OCI-LY1 (cell line): ENCODE measurements around the gene SOX9.

ENCODE experiments used
- H2AFZ ChIP-seq: fragments of 200-600 bp; sonication (generic), shearing (Covaris generic); 2 replicates; pipeline ENCODE4 v1.6.0; 2014; ENCODE audit warnings: antibody characterized with exemption, mild to moderate bottlenecking, low read length
- H3F3A ChIP-seq: fragments of 200-600 bp; sonication (generic), shearing (Covaris generic); 2 replicates; pipeline ENCODE4 v1.6.0; 2014; ENCODE audit warnings: mild to moderate bottlenecking, antibody characterized with exemption, low read length, moderate library complexity; ENCODE audit not compliant: insufficient read depth
- H3K27ac ChIP-seq: fragments of 200-600 bp; sonication (generic); 2 replicates; pipeline ENCODE4 v1.5.1; 2014; ENCODE audit warnings: low read length, mixed run types, mild to moderate bottlenecking, low read depth; ENCODE audit not compliant: poor library complexity, severe bottlenecking
- H3K27me3 ChIP-seq: fragments of 200-600 bp; sonication (generic); 2 replicates; pipeline ENCODE4 v1.6.0; 2014; ENCODE audit warnings: antibody characterized with exemption, mild to moderate bottlenecking, low read length, moderate library complexity; ENCODE audit not compliant: insufficient read depth
- H3K36me3 ChIP-seq: fragments of 200-600 bp; sonication (generic); 2 replicates; pipeline ENCODE4 v1.6.1; 2014; ENCODE audit warnings: mild to moderate bottlenecking, antibody characterized with exemption, low read length, moderate library complexity, mixed read lengths; ENCODE audit not compliant: insufficient read depth
- H3K4me1 ChIP-seq: fragments of 200-600 bp; sonication (generic); 2 replicates; pipeline ENCODE4 v1.5.1; 2014; ENCODE audit warnings: mild to moderate bottlenecking, low read length, moderate library complexity; ENCODE audit not compliant: insufficient read depth, severe bottlenecking
- H3K4me2 ChIP-seq: fragments of 200-600 bp; sonication (generic), shearing (Covaris generic); 2 replicates; pipeline ENCODE4 v1.6.1; 2014; ENCODE audit warnings: low read length
- H3K4me3 ChIP-seq: fragments of 200-600 bp; sonication (generic); 2 replicates; pipeline ENCODE4 v1.5.1; 2014; ENCODE audit warnings: low read length, low read depth, mild to moderate bottlenecking, mixed read lengths; ENCODE audit not compliant: poor library complexity, severe bottlenecking
- H3K79me2 ChIP-seq: fragments of 200-600 bp; shearing (Covaris generic); 2 replicates; pipeline ENCODE4 v1.6.1; 2016; ENCODE audit warnings: mixed run types, low read length, mixed read lengths; ENCODE audit not compliant: insufficient read depth
- H3K9ac ChIP-seq: fragments of 200-600 bp; sonication (generic), shearing (Covaris generic); 2 replicates; pipeline ENCODE4 v1.6.1; 2014; ENCODE audit warnings: mild to moderate bottlenecking, low read length, mixed read lengths
- H3K9me2 ChIP-seq: fragments of 200-600 bp; sonication (generic), shearing (Covaris generic); 2 replicates; pipeline ENCODE4 v1.6.1; 2014; ENCODE audit warnings: low read depth, mild to moderate bottlenecking, low read length, mixed read lengths
- H3K9me3 ChIP-seq: fragments of 200-600 bp; shearing (Covaris generic); 2 replicates; pipeline ENCODE4 v1.6.1; 2014; ENCODE audit warnings: low read length, mixed read lengths
- H4K20me1 ChIP-seq: fragments of 200-600 bp; sonication (generic), shearing (Covaris generic); 2 replicates; pipeline ENCODE4 v1.6.0; 2016; ENCODE audit warnings: mild to moderate bottlenecking, low read length; ENCODE audit not compliant: insufficient read depth
- CTCF ChIP-seq: fragments of 200-600 bp; sonication (generic), shearing (Covaris generic); IDR thresholded peaks from 2 replicates; pipeline ENCODE4 v1.5.1; 2017; ENCODE audit warnings: mild to moderate bottlenecking, antibody characterized with exemption, low read length, moderate library complexity, mixed read lengths
- EZH2 ChIP-seq: fragments of 200-600 bp; sonication (generic), shearing (Covaris generic); IDR thresholded peaks from 2 replicates; pipeline ENCODE4 v1.8.0; 2017; ENCODE audit warnings: borderline replicate concordance, mixed run types, mild to moderate bottlenecking, antibody characterized with exemption, low read length, moderate library complexity, mixed read lengths

Gene SOX9

GRCh38 chr17:72158895-72159885 is 38.4 kb downstream of the SOX9 start:
- H3K9me2 ChIP-seq, result no peaks in the 10 kb centered on the region
- no peaks in the 10 kb centered on the region for H4K20me1 ChIP-seq
- no peak for TF ChIP-seq CTCF
- no peak for TF ChIP-seq EZH2
- no peak overlapping the region for H3K4me3 ChIP-seq
- H3K9ac ChIP-seq, result no peak overlapping the region
- H3K4me1 ChIP-seq, result no peaks in the 10 kb centered on the region
- no peak overlapping the region for H3K4me2 ChIP-seq
- H3K27ac ChIP-seq, result no peak overlapping the region
- H3K27me3 ChIP-seq, result no peaks in the 10 kb centered on the region
- H3K9me3 ChIP-seq, result no peaks in the 10 kb centered on the region
- no peak overlapping the region for H2AFZ ChIP-seq
- no peaks in the 10 kb centered on the region for H3F3A ChIP-seq
- no peaks in the 10 kb centered on the region for H3K36me3 ChIP-seq
- no peaks in the 10 kb centered on the region for H3K79me2 ChIP-seq

GRCh38 chr17:72162569-72162968 is 41.7 kb downstream of the SOX9 start:
- Histone ChIP-seq H3K4me3 (no peak overlapping the region), H3K36me3 (no peaks in the 10 kb centered on the region), H3K4me1 (no peaks in the 10 kb centered on the region), H3K27me3 (no peaks in the 10 kb centered on the region), H3K9me3 (no peaks in the 10 kb centered on the region), H3K9me2 (no peaks in the 10 kb centered on the region), H3K27ac (no peak overlapping the region), H3K9ac (no peak overlapping the region), H2AFZ (no peak overlapping the region), H3K79me2 (no peaks in the 10 kb centered on the region), H3F3A (no peaks in the 10 kb centered on the region), H3K4me2 (no peak overlapping the region), H4K20me1 (no peaks in the 10 kb centered on the region)
- TF ChIP-seq CTCF, result no peak
- no peak for TF ChIP-seq EZH2

- Histone ChIP-seq H3K4me3 (no peak overlapping the region), H3K9me3 (no peaks in the 10 kb centered on the region), H3K9ac (no peak overlapping the region), H3K4me1 (no peaks in the 10 kb centered on the region), H3K27ac (no peak overlapping the region), H4K20me1 (no peaks in the 10 kb centered on the region), H3K79me2 (no peaks in the 10 kb centered on the region), H3K36me3 (no peaks in the 10 kb centered on the region), H3K4me2 (no peak overlapping the region), H2AFZ (no peak overlapping the region), H3F3A (no peaks in the 10 kb centered on the region), H3K9me2 (no peaks in the 10 kb centered on the region), H3K27me3 (no peaks in the 10 kb centered on the region)
- TF ChIP-seq CTCF (no peak), EZH2 (no peak)
These were observed 42.7 kb downstream of the SOX9 start for GRCh38 chr17:72163474-72163873.
